MM.1S (cell line): ENCODE measurements around the gene PRR13.
"Not testable (repeated sequence)": the region's sequence is repeated elsewhere in the genome, so short reads cannot be mapped to it uniquely, and the experiment has no call there.

Experiments
- DNase-seq: peaks from one replicate; pipeline ENCODE4 v3.0.0-alpha.2; 2015
- H2AFZ ChIP-seq: fragments of 300-600 bp; sonication (generic); 2 replicates; pipeline ENCODE4 v1.6.0; 2016; ENCODE audit warnings: antibody characterized with exemption, low read length
- H3F3A ChIP-seq: fragments of 300-600 bp; sonication (generic); 2 replicates; pipeline ENCODE4 v1.6.1; 2016; ENCODE audit warnings: mild to moderate bottlenecking, antibody characterized with exemption, low read length, moderate library complexity, mixed read lengths; ENCODE audit not compliant: insufficient read depth
- H3K27ac ChIP-seq: fragments of 300-600 bp; sonication (generic); 2 replicates; pipeline ENCODE4 v1.5.1; 2016; ENCODE audit warnings: mild to moderate bottlenecking, low read length
- H3K27me3 ChIP-seq: fragments of 300-600 bp; sonication (generic); replicated peaks from 2 replicates; pipeline ENCODE4 v1.6.0; 2016; ENCODE audit warnings: low read length; ENCODE audit not compliant: insufficient read depth
- H3K36me3 ChIP-seq: fragments of 300-600 bp; sonication (generic); replicated peaks from 2 replicates; pipeline ENCODE4 v1.6.1; 2016; ENCODE audit warnings: mild to moderate bottlenecking, low read length, mixed read lengths; ENCODE audit not compliant: insufficient read depth
- H3K4me1 ChIP-seq: fragments of 300-600 bp; sonication (generic); 2 replicates; pipeline ENCODE4 v1.6.1; 2016; ENCODE audit warnings: low read length, mixed read lengths
- H3K4me2 ChIP-seq: fragments of 300-600 bp; sonication (generic); 2 replicates; pipeline ENCODE4 v1.6.0; 2016; ENCODE audit warnings: low read depth, low read length
- H3K4me3 ChIP-seq: fragments of 300-600 bp; sonication (generic); 2 replicates; pipeline ENCODE4 v1.5.1; 2016; ENCODE audit warnings: low read length, mixed read lengths
- H3K79me2 ChIP-seq: fragments of 300-600 bp; sonication (generic); 2 replicates; pipeline ENCODE4 v1.6.1; 2016; ENCODE audit warnings: mixed run types, low read length, mixed read lengths
- H3K9ac ChIP-seq: fragments of 300-600 bp; sonication (generic); 2 replicates; pipeline ENCODE4 v1.6.1; 2016; ENCODE audit warnings: low read length, mixed read lengths
- H3K9me2 ChIP-seq: fragments of 300-600 bp; sonication (generic); replicated peaks from 2 replicates; pipeline ENCODE4 v1.6.1; 2016; ENCODE audit warnings: mild to moderate bottlenecking, low read length, mixed read lengths; ENCODE audit not compliant: insufficient read depth
- H3K9me3 ChIP-seq: fragments of 300-600 bp; sonication (generic); replicated peaks from 2 replicates; pipeline ENCODE4 v1.6.1; 2016; ENCODE audit warnings: mild to moderate bottlenecking, low read length, mixed read lengths; ENCODE audit not compliant: insufficient read depth
- H4K20me1 ChIP-seq: fragments of 300-600 bp; sonication (generic); 2 replicates; pipeline ENCODE4 v1.6.1; 2016; ENCODE audit warnings: mild to moderate bottlenecking, low read length, moderate library complexity, mixed read lengths; ENCODE audit not compliant: insufficient read depth
- EZH2 ChIP-seq: fragments of 300-600 bp; sonication (generic); optimal IDR thresholded peaks from 2 replicates; pipeline ENCODE3; 2017; ENCODE audit warnings: low read depth, mild to moderate bottlenecking, antibody characterized with exemption, low read length, mixed read lengths
- EZH2phosphoT487 ChIP-seq: fragments of 300-600 bp; sonication (generic); IDR thresholded peaks from 2 replicates; pipeline ENCODE4 v1.6.1; 2018; ENCODE audit warnings: antibody characterized with exemption, low read length
- TF ChIP-seq, protein P1 (sequence below): fragments of 300-600 bp; sonication (generic); IDR thresholded peaks from 2 replicates; pipeline ENCODE4 v1.5.1; 2016; ENCODE audit warnings: antibody characterized with exemption, low read length, mixed read lengths

The PRR13 gene

DNA sequence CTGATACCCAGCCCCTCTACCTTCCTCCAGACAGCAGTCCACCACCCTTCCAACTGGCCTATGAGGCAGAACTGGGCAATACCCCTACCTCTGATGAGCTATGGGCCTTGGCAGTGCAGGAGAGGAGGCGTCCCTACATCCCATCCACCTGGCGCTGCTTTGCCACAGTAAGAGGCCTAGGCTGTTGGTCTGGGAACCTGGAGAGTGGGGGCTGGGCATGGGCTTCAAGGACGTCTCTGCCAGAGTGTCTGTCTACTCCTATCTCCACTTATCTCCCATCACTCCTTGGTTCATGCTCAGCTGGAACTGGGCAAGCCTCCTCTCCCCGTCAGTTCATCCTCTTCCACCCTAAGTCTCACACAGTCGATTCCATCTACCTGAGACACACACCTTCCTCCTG is 11.4 kb upstream of the PRR13 start:
- Histone ChIP-seq H3K27me3 (no peaks in the 10 kb centered on the region), H3K4me1 (peaks cover 10% of the 10 kb centered on the region), H3K9me2 (no peaks in the 10 kb centered on the region), H3K9me3 (no peaks in the 10 kb centered on the region), H4K20me1 (no peaks in the 10 kb centered on the region), H2AFZ (no peak overlapping the region), H3K36me3 (no peaks in the 10 kb centered on the region), H3K4me2 (no peak overlapping the region), H3F3A (no peaks in the 10 kb centered on the region), H3K79me2 (no peaks in the 10 kb centered on the region), H3K4me3 (no peak overlapping the region), H3K27ac (no peak overlapping the region), H3K9ac (no peak overlapping the region)
- DNase-seq: no peak
- TF ChIP-seq, protein P1, sequence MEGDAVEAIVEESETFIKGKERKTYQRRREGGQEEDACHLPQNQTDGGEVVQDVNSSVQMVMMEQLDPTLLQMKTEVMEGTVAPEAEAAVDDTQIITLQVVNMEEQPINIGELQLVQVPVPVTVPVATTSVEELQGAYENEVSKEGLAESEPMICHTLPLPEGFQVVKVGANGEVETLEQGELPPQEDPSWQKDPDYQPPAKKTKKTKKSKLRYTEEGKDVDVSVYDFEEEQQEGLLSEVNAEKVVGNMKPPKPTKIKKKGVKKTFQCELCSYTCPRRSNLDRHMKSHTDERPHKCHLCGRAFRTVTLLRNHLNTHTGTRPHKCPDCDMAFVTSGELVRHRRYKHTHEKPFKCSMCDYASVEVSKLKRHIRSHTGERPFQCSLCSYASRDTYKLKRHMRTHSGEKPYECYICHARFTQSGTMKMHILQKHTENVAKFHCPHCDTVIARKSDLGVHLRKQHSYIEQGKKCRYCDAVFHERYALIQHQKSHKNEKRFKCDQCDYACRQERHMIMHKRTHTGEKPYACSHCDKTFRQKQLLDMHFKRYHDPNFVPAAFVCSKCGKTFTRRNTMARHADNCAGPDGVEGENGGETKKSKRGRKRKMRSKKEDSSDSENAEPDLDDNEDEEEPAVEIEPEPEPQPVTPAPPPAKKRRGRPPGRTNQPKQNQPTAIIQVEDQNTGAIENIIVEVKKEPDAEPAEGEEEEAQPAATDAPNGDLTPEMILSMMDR: no peak
- TF ChIP-seq EZH2 (no peak), EZH2phosphoT487 (no peak)

DNA sequence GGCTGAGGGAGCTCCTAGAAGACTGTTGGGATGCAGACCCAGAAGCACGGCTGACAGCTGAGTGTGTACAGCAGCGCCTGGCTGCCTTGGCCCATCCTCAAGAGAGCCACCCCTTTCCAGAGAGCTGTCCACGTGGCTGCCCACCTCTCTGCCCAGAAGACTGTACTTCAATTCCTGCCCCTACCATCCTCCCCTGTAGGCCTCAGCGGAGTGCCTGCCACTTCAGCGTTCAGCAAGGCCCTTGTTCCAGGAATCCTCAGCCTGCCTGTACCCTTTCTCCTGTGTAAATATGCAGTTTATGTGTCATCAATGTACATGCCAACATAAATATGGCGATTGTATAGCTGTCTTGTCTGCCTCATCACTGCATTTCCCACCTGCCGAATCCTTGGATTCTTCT is 10.3 kb upstream of the PRR13 start:
- Histone ChIP-seq H3K27ac (no peak overlapping the region), H3K4me2 (no peak overlapping the region), H2AFZ (no peak overlapping the region)

DNA sequence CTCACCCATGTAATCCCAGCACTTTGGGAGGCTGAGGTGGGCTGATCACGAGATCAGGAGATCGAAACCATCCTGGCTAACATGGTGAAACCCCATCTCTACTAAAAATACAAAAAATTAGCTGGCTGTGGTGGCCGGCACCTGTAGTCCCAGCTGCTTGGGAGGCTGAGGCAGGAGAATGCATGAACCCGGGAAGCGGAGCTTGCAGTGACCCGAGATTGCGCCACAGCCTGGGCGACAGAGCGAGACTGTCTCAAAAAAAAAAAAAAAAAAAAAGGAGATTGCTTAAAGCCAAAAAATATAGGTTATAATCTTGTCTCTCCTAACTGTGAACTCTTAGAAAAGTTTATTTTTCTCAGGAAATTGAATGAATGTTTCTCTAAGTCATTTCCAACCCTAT is 6.2 kb upstream of the PRR13 start:
- not testable (repeated sequence) for H3K9me2 ChIP-seq, H3K9me3 ChIP-seq, H3K27me3 ChIP-seq, H3F3A ChIP-seq, H3K4me3 ChIP-seq, H3K4me2 ChIP-seq, H3K36me3 ChIP-seq, H4K20me1 ChIP-seq, H3K9ac ChIP-seq, H2AFZ ChIP-seq, H3K27ac ChIP-seq, H3K4me1 ChIP-seq, H3K79me2 ChIP-seq, DNase-seq

More for the DNA sequence above, 10.3 kb upstream of the PRR13 start:
- Histone ChIP-seq H3K4me1 (peaks cover 10% of the 10 kb centered on the region), H3K9ac (no peak overlapping the region), H3K9me2 (no peaks in the 10 kb centered on the region), H3K4me3 (no peak overlapping the region), H3F3A (no peaks in the 10 kb centered on the region), H3K36me3 (no peaks in the 10 kb centered on the region), H3K27me3 (no peaks in the 10 kb centered on the region), H3K9me3 (no peaks in the 10 kb centered on the region), H4K20me1 (no peaks in the 10 kb centered on the region), H3K79me2 (no peaks in the 10 kb centered on the region)
- DNase-seq: no peak
- TF ChIP-seq, protein P1: no peak
- TF ChIP-seq EZH2 (no peak), EZH2phosphoT487 (no peak)

DNA sequence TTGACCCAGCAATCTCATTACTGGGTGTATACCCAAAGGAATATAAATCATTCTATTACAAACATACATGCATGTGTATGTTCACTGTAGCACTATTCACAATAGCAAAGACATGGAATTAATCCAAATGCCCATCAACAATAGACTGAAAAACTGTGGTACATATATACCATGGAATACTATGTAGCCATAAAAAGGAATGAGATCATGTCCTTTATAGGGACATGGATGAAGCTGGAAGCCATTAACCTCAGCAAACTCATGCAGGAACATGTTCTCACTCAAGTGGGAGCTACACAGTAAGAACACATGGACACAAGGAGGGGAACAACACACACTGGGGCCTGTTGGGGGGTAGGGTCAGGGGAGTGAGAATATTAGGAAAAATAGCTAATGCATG is 2.0 kb upstream of the PRR13 start:
- not testable (repeated sequence) for H3K9ac ChIP-seq, H3K4me3 ChIP-seq, DNase-seq, H3F3A ChIP-seq, H2AFZ ChIP-seq, H3K9me2 ChIP-seq, H3K9me3 ChIP-seq, H3K4me2 ChIP-seq, H4K20me1 ChIP-seq, H3K27me3 ChIP-seq, H3K27ac ChIP-seq, H3K4me1 ChIP-seq, H3K36me3 ChIP-seq
- peaks cover 27% of the 10 kb centered on the region for H3K79me2 ChIP-seq
